ENCODE measurements around the gene EFR3B.

DNA sequence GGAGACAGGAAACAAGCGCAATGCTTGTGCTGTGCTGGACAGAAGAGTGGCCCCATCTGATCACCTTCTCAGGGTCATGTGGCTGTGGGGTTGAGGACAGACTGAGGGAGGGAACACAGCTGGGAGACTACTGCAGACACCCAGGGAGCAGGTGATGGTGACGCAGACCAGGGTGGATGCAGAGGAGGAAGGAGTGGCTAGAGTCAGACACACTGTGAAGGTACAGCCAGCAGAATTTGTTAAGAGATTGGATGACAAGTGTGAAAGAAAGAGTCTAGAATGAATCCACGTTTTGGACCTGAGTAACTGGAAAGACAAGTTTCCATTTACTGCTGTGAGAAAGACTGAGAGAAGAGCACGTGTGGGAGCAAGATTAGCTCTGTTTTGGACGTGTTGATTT, 142.4 kb downstream of the EFR3B start:
- TF ChIP-seq, protein P1, sequence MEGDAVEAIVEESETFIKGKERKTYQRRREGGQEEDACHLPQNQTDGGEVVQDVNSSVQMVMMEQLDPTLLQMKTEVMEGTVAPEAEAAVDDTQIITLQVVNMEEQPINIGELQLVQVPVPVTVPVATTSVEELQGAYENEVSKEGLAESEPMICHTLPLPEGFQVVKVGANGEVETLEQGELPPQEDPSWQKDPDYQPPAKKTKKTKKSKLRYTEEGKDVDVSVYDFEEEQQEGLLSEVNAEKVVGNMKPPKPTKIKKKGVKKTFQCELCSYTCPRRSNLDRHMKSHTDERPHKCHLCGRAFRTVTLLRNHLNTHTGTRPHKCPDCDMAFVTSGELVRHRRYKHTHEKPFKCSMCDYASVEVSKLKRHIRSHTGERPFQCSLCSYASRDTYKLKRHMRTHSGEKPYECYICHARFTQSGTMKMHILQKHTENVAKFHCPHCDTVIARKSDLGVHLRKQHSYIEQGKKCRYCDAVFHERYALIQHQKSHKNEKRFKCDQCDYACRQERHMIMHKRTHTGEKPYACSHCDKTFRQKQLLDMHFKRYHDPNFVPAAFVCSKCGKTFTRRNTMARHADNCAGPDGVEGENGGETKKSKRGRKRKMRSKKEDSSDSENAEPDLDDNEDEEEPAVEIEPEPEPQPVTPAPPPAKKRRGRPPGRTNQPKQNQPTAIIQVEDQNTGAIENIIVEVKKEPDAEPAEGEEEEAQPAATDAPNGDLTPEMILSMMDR (IDR thresholded peaks at IDR 0.05) = no peak
- TF ChIP-seq ZFX (IDR thresholded peaks at IDR 0.05; ENCODE audit: borderline replicate concordance) = no peak

All from 22Rv1 (cell line).